Panc1 (cell line): Measurements from ENCODE around the gene CSRNP2. TPM values are rescaled to one million over a fixed set of nuclear protein-coding genes. Genes with fewer than 3 reads are reported as not detected.

Experiments
- ATAC-seq: fragments of 200-7000 bp; cut with Tn5 transposase; 2 replicates; pipeline ENCODE4 v1.9.1; 2020; ENCODE audit warnings: mild to moderate bottlenecking, moderate library complexity
- BruUV-seq: library from RNA; stranded (reverse); fragments of 400-500 nt; replicated peaks from 2 replicates; lab custom pipeline; 2021; lab: Mats Ljungman, UMichigan
- CTCF ChIA-PET: fragments of 300-600 bp; sonication (Branson Sonifier 250); formaldehyde crosslinking; loops from one replicate; lab custom pipeline; 2022; ENCODE audit warnings: antibody characterized with exemption; lab: Charles Lee
- POLR2A ChIA-PET: fragments of 300-600 bp; sonication (Branson Sonifier 250); formaldehyde crosslinking; loops from one replicate; lab custom pipeline; 2022; ENCODE audit warnings: antibody characterized with exemption; lab: Charles Lee
- DNase-seq: peaks from one replicate; pipeline ENCODE4 v3.0.0-alpha.2; 2010; ENCODE audit warnings: low read depth, low spot score
- H3K27ac ChIP-seq: 2 replicates; pipeline ENCODE4 v1.5.1; 2011; ENCODE audit warnings: mild to moderate bottlenecking, low read length, inconsistent platforms
- H3K27me3 ChIP-seq: fragments of 200-500 bp; sonication (Bioruptor generic); 2 replicates; pipeline ENCODE4 v1.6.0; 2014; ENCODE audit warnings: low read length, inconsistent platforms; ENCODE audit not compliant: control insufficient read depth, insufficient read depth
- H3K36me3 ChIP-seq: fragments of 200-500 bp; sonication (Bioruptor generic); 2 replicates; pipeline ENCODE4 v1.5.1; 2014; ENCODE audit warnings: inconsistent platforms, mild to moderate bottlenecking, low read length, moderate library complexity; ENCODE audit not compliant: control insufficient read depth, insufficient read depth
- H3K4me1 ChIP-seq: 2 replicates; pipeline ENCODE4 v1.5.1; 2011; ENCODE audit warnings: inconsistent platforms, mild to moderate bottlenecking, low read length, moderate library complexity; ENCODE audit not compliant: control insufficient read depth, insufficient read depth
- H3K4me3 ChIP-seq, 2 experiments: 2 replicates each; pipeline ENCODE4 v1.5.1; 2011 to 2012; ENCODE audit warnings: low read depth in 2 of 2, low read length in 2 of 2, mild to moderate bottlenecking in 2 of 2, inconsistent platforms in 1 of 2, moderate library complexity in 1 of 2
- H3K9me3 ChIP-seq: fragments of 200-500 bp; sonication (Bioruptor generic); 2 replicates; pipeline ENCODE4 v1.5.1; 2014; ENCODE audit warnings: low read depth, mild to moderate bottlenecking, inconsistent platforms, low read length, moderate library complexity; ENCODE audit not compliant: control insufficient read depth, insufficient read depth
- POLR2AphosphoS5 ChIP-seq: IDR thresholded peaks from 2 replicates; pipeline ENCODE4 v1.6.1; 2012; ENCODE audit warnings: mild to moderate bottlenecking, low read depth, low read length, moderate library complexity
- SIN3A ChIP-seq: IDR thresholded peaks from 2 replicates; pipeline ENCODE4 v1.6.1; 2012; ENCODE audit warnings: low read depth, mild to moderate bottlenecking, low read length, moderate library complexity, borderline replicate concordance; ENCODE audit not compliant: insufficient read depth
- TCF7L2 ChIP-seq: IDR thresholded peaks from 2 replicates; pipeline ENCODE4 v1.6.1; 2011; ENCODE audit warnings: mild to moderate bottlenecking, low read depth, low read length, inconsistent platforms
- in situ Hi-C: cut with HindIII; loops from 2 replicates; pipeline ENCODE4 v1.10.0; 2016; ENCODE audit warnings: low sequenced_read_pairs, low pct_unique_long_range_greater_than_20kb
- intact Hi-C: fragments of 100-400 bp; cut with micrococcal nuclease; formaldehyde crosslinking; loops from one replicate; pipeline ENCODE4 v1.10.0; 2022; ENCODE audit not compliant: unreplicated experiment
- total RNA-seq: library from RNA; stranded (reverse); gene quantifications from one replicate; pipeline ENCODE4 v1.2.1, GENCODE V29; 2021; ENCODE audit not compliant: unreplicated experiment
- TF ChIP-seq, protein P1 (sequence below): fragments of 450-650 bp; IDR thresholded peaks from 2 replicates; pipeline ENCODE4 v1.5.1; 2017; ENCODE audit warnings: mild to moderate bottlenecking
- TF ChIP-seq, protein P2 (sequence below), 2 experiments: IDR thresholded peaks; 2 replicates each; pipeline ENCODE4 v1.6.1; 2011 to 2012; ENCODE audit warnings: low read depth in 2 of 2, control low read depth in 1 of 2, low read length in 1 of 2, mild to moderate bottlenecking in 1 of 2, moderate library complexity in 1 of 2; ENCODE audit not compliant: insufficient read depth in 1 of 2

Gene CSRNP2
- total RNA-seq, 1 experiment from 2014 or later: 50.5 TPM

DNA sequence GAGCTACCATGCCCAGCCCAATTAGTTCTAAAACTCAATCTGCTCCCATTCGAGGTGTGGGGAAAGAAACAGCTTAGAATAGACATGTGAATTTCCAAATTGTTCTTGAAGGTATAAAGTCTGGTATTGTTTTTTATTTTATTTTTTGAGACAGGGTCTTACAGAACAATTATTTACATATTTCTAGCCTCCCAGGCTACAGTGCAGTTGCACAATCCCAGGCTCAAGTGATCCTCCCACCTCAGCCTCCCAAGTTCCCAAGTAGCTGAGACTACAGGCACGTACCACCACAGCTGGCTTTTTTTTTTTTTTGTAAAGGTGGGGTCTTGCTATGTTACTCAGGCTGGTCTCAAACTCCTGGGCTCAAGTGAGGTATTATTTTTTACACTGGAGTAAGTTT is 63.5 kb downstream of the CSRNP2 start:
- in situ Hi-C loops: no loop called here
- CTCF ChIA-PET: no interaction called here
- intact Hi-C loops: no loop called here

DNA sequence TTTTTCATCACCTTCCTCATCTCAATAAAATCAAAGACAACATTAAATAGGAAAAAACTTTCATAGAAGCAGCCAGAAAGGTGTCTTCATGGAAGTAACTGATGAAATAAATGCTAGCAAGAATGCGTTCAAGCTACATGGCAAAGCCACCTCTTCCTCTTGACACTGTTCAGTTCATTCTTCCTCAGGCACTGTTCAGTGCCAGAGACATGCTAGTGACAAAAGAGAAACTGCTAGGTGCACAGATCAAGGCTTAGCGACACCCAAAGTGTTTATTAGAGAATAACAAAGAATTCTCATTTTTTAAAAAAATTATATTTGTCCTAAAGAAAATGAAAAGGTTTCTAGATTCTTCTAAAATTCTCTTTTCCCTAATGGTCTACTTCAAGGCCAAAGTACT is 64.4 kb downstream of the CSRNP2 start:
- Histone ChIP-seq H3K27ac (no peak overlapping the region), H3K4me3 (no peak overlapping the region), H3K9me3 (no peaks in the 10 kb centered on the region), H3K36me3 (no peaks in the 10 kb centered on the region), H3K4me1 (peaks cover 6% of the 10 kb centered on the region), H3K27me3 (no peaks in the 10 kb centered on the region)
- no peak for ATAC-seq
- intact Hi-C loops (no loop called here), in situ Hi-C loops (no loop called here)
- ChIA-PET CTCF (interaction anchor here (0.7 kb wide), 1 partner anchor 63 kb away, joined by 7 read pairs; no protein-coding TSS in a partner anchor), POLR2A (no interaction called here)
- TF ChIP-seq SIN3A (no peak), POLR2AphosphoS5 (no peak), TCF7L2 (no peak)
- TF ChIP-seq, protein P1, sequence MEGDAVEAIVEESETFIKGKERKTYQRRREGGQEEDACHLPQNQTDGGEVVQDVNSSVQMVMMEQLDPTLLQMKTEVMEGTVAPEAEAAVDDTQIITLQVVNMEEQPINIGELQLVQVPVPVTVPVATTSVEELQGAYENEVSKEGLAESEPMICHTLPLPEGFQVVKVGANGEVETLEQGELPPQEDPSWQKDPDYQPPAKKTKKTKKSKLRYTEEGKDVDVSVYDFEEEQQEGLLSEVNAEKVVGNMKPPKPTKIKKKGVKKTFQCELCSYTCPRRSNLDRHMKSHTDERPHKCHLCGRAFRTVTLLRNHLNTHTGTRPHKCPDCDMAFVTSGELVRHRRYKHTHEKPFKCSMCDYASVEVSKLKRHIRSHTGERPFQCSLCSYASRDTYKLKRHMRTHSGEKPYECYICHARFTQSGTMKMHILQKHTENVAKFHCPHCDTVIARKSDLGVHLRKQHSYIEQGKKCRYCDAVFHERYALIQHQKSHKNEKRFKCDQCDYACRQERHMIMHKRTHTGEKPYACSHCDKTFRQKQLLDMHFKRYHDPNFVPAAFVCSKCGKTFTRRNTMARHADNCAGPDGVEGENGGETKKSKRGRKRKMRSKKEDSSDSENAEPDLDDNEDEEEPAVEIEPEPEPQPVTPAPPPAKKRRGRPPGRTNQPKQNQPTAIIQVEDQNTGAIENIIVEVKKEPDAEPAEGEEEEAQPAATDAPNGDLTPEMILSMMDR: no peak
- no peak for DNase-seq
- BruUV-seq: no TSS peak

More for the DNA sequence above, 63.5 kb downstream of the CSRNP2 start:
- no peak overlapping the region for H3K27ac ChIP-seq
- ATAC-seq (no peak), DNase-seq (no peak)
- H3K9me3 ChIP-seq: no peaks in the 10 kb centered on the region
- no peak for TF ChIP-seq SIN3A
- TF ChIP-seq TCF7L2: no peak
- no peak for TF ChIP-seq POLR2AphosphoS5
- TF ChIP-seq, protein P2, sequence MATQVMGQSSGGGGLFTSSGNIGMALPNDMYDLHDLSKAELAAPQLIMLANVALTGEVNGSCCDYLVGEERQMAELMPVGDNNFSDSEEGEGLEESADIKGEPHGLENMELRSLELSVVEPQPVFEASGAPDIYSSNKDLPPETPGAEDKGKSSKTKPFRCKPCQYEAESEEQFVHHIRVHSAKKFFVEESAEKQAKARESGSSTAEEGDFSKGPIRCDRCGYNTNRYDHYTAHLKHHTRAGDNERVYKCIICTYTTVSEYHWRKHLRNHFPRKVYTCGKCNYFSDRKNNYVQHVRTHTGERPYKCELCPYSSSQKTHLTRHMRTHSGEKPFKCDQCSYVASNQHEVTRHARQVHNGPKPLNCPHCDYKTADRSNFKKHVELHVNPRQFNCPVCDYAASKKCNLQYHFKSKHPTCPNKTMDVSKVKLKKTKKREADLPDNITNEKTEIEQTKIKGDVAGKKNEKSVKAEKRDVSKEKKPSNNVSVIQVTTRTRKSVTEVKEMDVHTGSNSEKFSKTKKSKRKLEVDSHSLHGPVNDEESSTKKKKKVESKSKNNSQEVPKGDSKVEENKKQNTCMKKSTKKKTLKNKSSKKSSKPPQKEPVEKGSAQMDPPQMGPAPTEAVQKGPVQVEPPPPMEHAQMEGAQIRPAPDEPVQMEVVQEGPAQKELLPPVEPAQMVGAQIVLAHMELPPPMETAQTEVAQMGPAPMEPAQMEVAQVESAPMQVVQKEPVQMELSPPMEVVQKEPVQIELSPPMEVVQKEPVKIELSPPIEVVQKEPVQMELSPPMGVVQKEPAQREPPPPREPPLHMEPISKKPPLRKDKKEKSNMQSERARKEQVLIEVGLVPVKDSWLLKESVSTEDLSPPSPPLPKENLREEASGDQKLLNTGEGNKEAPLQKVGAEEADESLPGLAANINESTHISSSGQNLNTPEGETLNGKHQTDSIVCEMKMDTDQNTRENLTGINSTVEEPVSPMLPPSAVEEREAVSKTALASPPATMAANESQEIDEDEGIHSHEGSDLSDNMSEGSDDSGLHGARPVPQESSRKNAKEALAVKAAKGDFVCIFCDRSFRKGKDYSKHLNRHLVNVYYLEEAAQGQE (IDR thresholded peaks at IDR 0.05; ENCODE audit: insufficient read depth in 1 of 2, low read depth in 2 of 2, low read length in 1 of 2): no peak
- TF ChIP-seq, protein P1: no peak
- H3K4me1 ChIP-seq: peaks cover 8% of the 10 kb centered on the region
- POLR2A ChIA-PET: no interaction called here
- H3K4me3 ChIP-seq: no peak overlapping the region
- no peaks in the 10 kb centered on the region for H3K27me3 ChIP-seq
- no TSS peak for BruUV-seq
- no peaks in the 10 kb centered on the region for H3K36me3 ChIP-seq
